Globus pallidus (tissue), 1 donor: ENCODE data around the gene PRKAG1.

ENCODE experiments used
- DNase-seq: peaks from one replicate; pipeline ENCODE4 v3.0.0-alpha.2; 2015; ENCODE audit warnings: low spot score

The PRKAG1 gene

DNA sequence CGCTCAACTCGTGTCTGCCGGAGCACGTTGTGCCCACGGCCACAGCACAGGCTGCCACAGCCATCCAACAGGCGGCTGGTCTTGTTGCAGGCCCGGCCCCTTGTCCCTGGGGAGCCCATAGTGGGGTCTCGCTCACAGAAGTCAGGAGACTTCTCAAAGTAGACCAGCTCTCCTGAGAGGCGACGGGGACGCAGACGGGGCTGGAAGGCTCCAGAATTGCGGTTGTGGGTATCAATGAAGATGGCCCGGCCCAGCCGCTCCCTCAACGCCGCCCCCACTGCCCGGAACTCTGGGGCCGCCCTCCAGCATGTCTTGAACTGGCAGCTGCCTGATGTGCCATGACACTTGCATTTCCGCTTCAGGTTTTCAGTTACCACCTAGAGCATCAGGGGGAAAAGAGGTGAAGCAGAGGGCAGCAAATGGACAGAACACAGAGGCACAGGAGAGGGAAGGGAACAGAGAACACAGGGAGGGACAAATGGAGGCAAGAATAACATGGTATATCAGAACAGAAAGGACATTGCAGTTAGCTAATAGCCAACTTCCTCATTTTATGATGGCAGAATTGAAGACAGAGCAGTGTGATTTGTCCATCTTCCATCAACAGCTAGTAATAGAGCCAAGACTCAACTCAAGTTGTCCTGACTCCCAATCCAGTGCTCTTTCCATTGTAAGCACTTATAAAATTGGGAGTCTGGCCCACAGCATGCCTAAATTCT, 52.2 kb downstream of the PRKAG1 start:
- DNase-seq = no peak

DNA sequence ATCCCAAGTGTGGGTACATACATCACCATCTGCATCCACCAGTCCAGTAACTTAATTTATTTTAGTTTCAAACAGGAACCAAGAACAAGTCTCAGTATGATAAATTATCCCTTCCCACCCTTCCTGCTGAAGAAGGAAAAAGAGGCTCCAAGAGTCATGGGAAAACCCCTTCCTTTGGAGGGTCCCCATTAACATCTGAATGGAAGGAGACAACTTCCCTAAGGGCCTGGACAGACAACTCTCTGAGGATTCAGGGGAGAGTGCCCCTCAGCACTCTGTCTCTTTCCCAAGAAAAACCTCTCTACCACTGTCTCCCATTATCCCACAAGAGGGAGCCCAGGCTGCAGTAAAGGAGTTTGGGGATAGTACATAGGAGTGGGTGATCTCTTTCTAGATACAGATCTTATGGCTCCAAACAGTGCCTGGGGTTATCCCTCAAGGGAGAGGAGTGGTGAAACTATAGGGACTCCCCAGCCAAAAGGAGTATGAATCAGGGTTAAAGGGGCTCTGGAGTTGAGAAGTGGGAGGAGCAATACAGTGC, 53.2 kb downstream of the PRKAG1 start:
- DNase-seq = no peak

DNA sequence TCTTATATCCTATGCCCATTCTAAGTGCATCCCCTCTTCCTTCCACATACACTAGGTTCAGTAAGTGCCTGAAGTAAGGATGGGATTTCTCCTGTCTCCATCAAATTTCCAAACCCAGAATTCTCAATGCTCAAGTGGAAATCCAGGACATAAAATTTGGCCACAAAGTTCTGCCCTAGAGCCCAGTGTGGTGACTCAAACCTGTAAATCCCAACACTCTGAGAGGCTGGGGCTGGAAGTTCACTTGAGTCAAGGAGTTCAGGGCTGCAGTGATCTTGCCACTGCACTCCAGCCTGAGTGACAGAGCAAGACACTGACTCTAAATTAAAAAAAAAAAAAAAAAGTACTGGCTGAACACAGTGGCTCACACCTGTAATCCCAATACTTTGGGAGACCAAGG, 56.8 kb downstream of the PRKAG1 start:
- no peak for DNase-seq

DNA sequence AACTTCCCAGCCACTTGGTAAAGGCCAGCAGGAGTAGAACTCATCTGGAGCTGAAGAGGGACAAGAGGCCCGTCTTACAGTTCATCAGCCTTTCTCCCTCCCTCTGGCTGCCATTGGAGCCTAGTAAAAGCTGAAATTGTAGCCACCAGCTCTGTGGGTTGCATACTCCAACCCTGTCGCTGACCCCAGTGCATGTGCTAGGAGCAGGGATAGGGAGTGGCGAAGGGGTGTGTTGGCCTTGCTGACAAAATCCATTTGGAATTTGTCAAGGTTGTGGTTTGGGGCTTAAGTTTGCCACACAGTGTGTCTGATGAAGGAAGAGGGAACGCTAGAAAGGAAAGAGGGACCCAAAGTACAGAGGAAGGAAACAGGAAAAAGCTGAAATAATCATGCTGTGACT, 57.2 kb downstream of the PRKAG1 start:
- DNase-seq = no peak

DNA sequence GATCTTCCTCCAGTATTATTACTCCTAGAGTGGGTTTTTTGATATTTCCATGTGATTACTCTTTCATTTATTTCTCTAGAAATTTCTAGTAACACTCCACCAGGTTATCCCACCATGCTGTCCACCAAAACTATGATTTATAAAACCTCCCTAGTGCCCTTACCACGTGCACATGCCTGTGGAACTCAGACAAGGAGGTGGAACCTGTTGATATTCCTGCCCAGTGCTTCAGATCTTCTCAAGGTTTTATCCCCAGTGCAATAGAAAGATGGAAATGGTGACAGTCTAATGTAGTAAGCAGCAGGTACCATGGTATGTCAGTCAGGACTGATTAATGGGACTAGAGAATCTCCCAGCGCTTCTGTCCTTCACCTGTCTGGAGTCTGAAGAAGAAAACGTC, 57.7 kb downstream of the PRKAG1 start:
- DNase-seq = no peak

DNA sequence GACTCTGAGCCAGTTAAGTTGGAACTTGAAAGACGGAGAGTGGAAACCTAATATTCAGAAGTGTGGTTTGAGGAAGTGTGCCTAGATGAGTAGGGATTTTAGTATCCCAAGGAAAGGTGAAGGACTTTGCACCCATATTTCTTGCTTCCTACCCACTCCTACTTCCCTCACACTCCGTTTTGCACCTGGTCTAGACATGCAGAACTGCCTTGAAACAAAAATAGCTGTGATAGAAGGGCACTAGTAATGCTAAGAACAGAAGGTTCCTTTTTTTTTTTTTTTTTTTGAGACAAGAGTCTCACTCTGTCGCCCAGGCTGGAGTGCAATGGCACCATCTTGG, 60.6 kb downstream of the PRKAG1 start:
- DNase-seq = no peak

DNA sequence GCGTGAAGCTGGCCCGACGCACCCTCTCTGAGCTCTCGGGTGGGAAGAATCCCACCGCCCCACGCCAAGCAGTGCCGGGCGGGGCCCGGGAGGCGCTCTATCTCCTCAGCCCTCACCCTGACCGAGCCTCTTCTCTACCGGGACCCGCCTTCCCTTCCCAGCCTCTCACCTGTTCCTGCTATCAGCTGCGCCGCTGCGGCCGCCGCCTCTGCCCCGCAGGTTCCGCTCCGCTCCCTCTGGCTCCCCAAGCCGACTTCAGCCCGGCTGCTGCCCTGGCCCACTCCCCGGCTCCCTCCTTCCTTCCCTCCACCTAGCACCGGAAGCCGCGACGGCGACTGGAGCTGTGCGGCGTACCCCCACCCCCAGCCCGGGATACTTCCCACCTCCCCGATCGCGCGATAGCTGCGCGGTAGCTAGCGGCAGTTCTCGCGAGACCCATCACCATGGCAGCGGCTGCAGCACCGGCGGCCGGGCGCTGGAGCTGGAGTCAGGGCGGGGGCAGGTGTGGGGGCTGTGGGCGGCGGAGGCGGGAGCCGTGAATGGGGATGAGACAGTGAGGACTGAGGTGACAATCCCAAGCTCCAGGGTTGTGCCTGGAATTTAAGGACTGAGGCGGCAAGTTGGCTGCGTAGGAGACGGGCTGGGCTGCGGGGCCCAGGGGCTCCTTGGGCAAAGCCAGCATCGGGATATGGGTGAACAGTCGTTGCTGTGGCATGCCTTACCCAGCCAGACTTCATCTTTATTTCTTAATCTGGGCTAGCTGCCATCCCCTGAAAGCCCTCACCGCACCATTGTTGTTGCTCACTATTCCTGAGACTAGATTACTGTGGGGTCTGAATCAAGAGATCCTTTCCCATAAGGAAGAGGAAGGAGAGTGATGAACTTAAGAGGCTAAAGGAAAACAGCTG, 61.2 kb downstream of the PRKAG1 start, which contains the start of gene ARF3:
TSS of gene ARF3 (minus strand) at position 347 of the 908 bp plus-strand sequence. CDS start 16,392 bp downstream, outside the sequence.
- peak; percentile 87 for DNase-seq

DNA sequence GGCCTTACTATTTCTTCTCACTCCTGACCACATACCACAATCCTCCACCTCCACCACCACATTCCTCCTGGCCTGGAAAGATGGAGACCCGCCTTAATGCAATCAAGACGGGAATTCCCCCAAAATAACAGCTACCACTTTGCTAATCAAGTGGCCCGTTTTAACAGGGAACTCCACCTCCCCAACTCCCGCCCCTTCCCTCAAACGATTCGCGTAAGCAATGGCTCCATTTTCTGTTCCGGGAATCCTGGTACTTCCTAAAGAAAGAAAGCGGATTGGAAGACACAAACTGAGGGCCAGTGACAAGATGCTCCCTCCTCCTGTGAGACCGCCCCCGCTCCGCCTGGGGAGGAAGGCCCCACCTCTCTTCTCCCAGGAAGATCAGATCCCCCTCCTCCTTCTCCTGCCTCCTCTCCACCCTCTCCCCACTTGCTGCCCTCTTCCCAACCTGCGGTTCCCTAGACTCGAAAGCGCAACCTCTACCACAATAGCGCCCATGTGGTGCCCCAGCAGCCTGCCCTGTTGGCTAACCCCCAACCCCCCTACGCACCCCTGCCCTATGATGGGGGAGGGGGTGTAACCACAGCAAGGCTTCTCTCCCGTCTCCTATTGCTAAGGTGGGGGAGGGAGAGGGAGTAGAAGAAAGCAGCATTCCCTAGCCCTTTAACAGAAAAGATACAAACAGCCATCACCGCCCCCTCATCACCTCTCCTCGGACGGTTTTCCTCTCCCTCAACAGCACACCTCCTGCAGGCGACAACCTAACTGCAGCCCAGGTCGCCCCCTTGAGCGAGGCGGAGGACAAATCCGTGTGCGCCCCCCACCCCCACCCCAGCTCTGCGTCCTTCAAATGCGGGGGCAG, 62.1 kb downstream of the PRKAG1 start:
- peak; percentile 74 for DNase-seq

DNA sequence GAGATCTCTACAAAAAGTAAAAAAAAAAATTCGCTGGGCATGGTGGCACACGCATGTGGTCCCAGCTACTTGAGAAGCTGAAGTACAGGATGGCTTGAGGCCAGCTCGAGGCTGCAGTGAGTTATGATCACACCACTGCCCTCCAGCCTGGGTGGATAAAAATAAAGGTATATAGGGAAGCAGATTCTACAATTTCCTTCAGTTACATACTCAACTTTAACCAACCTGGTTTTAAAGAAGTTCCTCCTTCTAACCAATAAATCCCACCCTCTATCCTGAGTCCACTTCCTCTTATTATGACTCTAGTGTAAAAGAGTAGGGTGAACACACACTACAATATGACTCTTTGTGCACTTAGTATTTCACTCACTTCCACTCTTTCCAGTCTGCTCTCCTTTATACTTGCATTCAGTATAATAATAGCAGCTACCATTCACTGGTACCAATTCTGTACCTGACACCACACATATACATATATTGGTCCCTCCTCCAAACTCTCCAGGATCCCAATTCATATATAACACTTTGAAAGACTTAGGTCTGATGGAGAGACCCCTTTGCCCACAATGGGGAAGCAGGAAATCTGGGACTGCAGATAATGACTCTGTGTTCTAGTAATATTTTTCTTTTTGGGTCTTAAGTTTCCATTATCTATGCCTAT, 63.6 kb downstream of the PRKAG1 start:
- no peak for DNase-seq

DNA sequence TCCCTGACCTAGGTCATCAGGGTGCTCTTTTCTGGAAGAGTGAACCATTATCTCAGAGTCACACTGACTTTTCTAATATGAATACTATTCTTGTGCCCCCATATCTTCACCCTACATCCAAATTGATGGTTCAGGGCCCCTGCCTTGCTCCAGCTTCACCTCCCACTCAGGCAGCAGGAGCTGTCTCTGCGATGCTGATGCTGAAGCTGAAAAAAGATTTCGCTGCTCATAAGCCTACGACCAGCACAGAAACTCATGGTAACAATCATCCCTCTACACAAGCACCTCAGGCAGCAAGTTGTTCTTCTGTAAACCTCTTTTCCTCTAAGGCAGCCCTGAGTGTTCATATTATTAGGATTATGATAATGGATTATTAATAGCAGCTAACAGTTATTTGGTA, 64.5 kb downstream of the PRKAG1 start:
- DNase-seq = no peak

DNA sequence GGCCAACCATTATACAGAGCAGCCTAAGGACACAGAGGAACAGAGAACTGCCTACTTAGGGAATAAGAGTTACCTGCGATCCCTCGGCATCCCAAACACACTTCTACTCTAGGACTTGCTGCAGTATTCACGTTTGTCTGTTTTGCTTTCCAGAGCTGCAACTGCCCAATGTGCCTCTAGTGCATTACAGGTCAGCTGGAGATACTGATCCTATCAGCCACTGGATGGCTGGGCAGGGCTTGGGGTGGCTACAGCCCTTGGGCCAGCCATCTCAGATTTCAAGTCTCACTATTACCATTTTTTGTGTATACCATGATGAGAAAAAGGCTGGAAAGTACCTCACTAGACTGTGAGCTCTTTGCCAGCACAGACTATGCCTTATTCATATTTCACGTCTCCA, 65.9 kb downstream of the PRKAG1 start:
- no peak for DNase-seq
